Calu3 (cell line): ENCODE results near the gene LGI1. TPM values are rescaled to one million over a fixed set of nuclear protein-coding genes. Genes with fewer than 3 reads are reported as not detected.

ENCODE experiments used
- BruUV-seq: library from RNA; stranded (reverse); fragments of 400-500 nt; replicated peaks from 2 replicates; lab custom pipeline; 2021; lab: Mats Ljungman, UMichigan
- CTCF ChIA-PET: fragments of 300-600 bp; sonication (Branson Sonifier 250); formaldehyde crosslinking; loops from one replicate; lab custom pipeline; 2022; ENCODE audit warnings: antibody characterized with exemption; lab: Charles Lee
- DNase-seq: peaks from one replicate; pipeline ENCODE4 v3.0.0; 2022
- H3K27ac Mint-ChIP-seq: one replicate; pipeline ENCODE4 v1.8.0; 2022; ENCODE audit warnings: mixed read lengths; ENCODE audit not compliant: unreplicated experiment
- H3K27me3 Mint-ChIP-seq: one replicate; pipeline ENCODE4 v1.8.0; 2022; ENCODE audit warnings: mixed read lengths; ENCODE audit not compliant: unreplicated experiment
- H3K36me3 Mint-ChIP-seq: one replicate; pipeline ENCODE4 v1.8.0; 2022; ENCODE audit warnings: mild to moderate bottlenecking, moderate library complexity, mixed read lengths; ENCODE audit not compliant: insufficient read depth, unreplicated experiment
- H3K4me1 Mint-ChIP-seq: one replicate; pipeline ENCODE4 v1.8.0; 2022; ENCODE audit warnings: mild to moderate bottlenecking, low read depth, mixed read lengths; ENCODE audit not compliant: unreplicated experiment
- H3K4me3 Mint-ChIP-seq: one replicate; pipeline ENCODE4 v1.8.0; 2022; ENCODE audit warnings: mild to moderate bottlenecking, low read depth, moderate library complexity, mixed read lengths; ENCODE audit not compliant: unreplicated experiment
- H3K9me3 Mint-ChIP-seq: one replicate; pipeline ENCODE4 v1.8.0; 2022; ENCODE audit warnings: low read depth, mixed read lengths; ENCODE audit not compliant: unreplicated experiment
- intact Hi-C: fragments of 100-400 bp; cut with micrococcal nuclease; formaldehyde crosslinking; loops from one replicate; pipeline ENCODE4 v1.10.0; 2022; ENCODE audit not compliant: unreplicated experiment
- total RNA-seq: library from RNA; stranded (reverse); gene quantifications from 2 replicates; pipeline ENCODE4 v1.2.3, GENCODE V29; 2022
- TF ChIP-seq, protein P1 (sequence below): fragments of 200-600 bp; IDR thresholded peaks from one replicate; pipeline ENCODE4 v1.8.0; 2022; ENCODE audit warnings: antibody characterized with exemption; ENCODE audit not compliant: unreplicated experiment

The LGI1 gene
- total RNA-seq, 1 experiment from 2014 or later: not detected

GRCh38 chr10:93722550-93722949, 35.2 kb upstream of the LGI1 start:
- no peak overlapping the region for H3K4me3 Mint-ChIP-seq
- CTCF ChIA-PET: no interaction called here
- H3K36me3 Mint-ChIP-seq: no peaks in the 10 kb centered on the region
- DNase-seq: no peak
- H3K27me3 Mint-ChIP-seq: peaks cover 73% of the 10 kb centered on the region
- H3K27ac Mint-ChIP-seq: no peak overlapping the region
- intact Hi-C loops: no loop called here
- H3K4me1 Mint-ChIP-seq: no peaks in the 10 kb centered on the region
- TF ChIP-seq, protein P1, sequence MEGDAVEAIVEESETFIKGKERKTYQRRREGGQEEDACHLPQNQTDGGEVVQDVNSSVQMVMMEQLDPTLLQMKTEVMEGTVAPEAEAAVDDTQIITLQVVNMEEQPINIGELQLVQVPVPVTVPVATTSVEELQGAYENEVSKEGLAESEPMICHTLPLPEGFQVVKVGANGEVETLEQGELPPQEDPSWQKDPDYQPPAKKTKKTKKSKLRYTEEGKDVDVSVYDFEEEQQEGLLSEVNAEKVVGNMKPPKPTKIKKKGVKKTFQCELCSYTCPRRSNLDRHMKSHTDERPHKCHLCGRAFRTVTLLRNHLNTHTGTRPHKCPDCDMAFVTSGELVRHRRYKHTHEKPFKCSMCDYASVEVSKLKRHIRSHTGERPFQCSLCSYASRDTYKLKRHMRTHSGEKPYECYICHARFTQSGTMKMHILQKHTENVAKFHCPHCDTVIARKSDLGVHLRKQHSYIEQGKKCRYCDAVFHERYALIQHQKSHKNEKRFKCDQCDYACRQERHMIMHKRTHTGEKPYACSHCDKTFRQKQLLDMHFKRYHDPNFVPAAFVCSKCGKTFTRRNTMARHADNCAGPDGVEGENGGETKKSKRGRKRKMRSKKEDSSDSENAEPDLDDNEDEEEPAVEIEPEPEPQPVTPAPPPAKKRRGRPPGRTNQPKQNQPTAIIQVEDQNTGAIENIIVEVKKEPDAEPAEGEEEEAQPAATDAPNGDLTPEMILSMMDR: no peak
- H3K9me3 Mint-ChIP-seq: no peaks in the 10 kb centered on the region
- no TSS peak for BruUV-seq

GRCh38 chr10:93723153-93723552, 34.6 kb upstream of the LGI1 start:
- no peaks in the 10 kb centered on the region for H3K4me1 Mint-ChIP-seq
- H3K9me3 Mint-ChIP-seq: no peaks in the 10 kb centered on the region
- no peak overlapping the region for H3K27ac Mint-ChIP-seq
- H3K36me3 Mint-ChIP-seq: no peaks in the 10 kb centered on the region
- BruUV-seq: no TSS peak
- CTCF ChIA-PET: no interaction called here
- H3K4me3 Mint-ChIP-seq: no peak overlapping the region
- TF ChIP-seq, protein P1: no peak
- peaks cover 73% of the 10 kb centered on the region for H3K27me3 Mint-ChIP-seq
- intact Hi-C loops: no loop called here
- no peak for DNase-seq

DNA sequence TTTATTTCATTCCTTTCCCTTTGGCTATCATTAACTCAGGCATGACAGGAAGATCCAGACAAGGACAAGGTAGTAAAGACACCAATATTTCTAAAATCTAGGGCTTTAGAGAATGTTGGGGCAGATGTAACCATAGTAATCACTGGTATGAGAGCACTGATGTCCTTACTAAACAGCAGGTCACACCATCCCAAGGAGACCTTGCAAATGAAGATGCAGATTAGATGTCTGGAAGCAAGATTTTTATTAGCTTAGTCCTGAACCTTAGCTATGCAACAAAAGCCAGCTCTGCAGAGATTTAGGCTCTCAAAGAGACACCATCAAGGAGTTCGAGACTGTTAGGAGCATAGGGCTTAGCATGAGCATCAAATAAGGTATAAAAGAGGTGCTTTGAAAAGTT, 31.7 kb upstream of the LGI1 start:
- CTCF ChIA-PET: no interaction called here
- Mint-ChIP-seq H3K27ac (no peak overlapping the region), H3K36me3 (no peaks in the 10 kb centered on the region), H3K4me3 (no peak overlapping the region), H3K9me3 (no peaks in the 10 kb centered on the region), H3K27me3 (peaks cover 75% of the 10 kb centered on the region), H3K4me1 (no peaks in the 10 kb centered on the region)
- intact Hi-C loops: no loop called here
- TF ChIP-seq, protein P1: no peak
- no TSS peak for BruUV-seq
- no peak for DNase-seq

DNA sequence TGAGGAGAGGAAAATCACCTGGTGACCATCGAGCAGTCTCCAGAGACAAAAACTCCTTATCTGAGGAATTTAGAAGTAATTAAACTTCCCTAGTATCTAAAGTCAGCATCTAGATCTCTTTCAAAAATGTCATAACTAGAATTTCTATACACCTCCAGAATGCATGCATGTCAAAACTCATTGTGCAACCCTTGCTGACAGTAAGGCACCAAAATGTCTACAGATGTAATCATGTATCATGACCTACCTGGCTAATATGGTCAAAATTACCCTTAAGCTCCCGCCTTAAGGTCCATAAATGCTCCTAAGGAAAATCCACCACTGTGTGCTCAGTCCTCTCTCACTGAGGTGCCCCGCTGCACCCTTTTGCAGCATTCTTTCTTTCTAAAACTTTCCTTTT, 16.4 kb upstream of the LGI1 start:
- CTCF ChIA-PET: no interaction called here
- TF ChIP-seq, protein P1: no peak
- Mint-ChIP-seq H3K36me3 (no peaks in the 10 kb centered on the region), H3K4me1 (no peaks in the 10 kb centered on the region), H3K27me3 (peaks cover 27% of the 10 kb centered on the region), H3K9me3 (no peaks in the 10 kb centered on the region), H3K27ac (no peak overlapping the region), H3K4me3 (no peak overlapping the region)
- intact Hi-C loops: no loop called here
- BruUV-seq: no TSS peak
- DNase-seq: no peak
